ENCODE measurements around the gene TRIM5.

GRCh38 chr11:5674391-5674790, 10.5 kb downstream of the TRIM5 start:
- TF ChIP-seq CTCF (IDR thresholded peaks at IDR 0.05; ENCODE audit: low read depth, low read length) (no peak), EZH2phosphoT487 (IDR thresholded peaks at IDR 0.05; ENCODE audit: low read depth) (no peak)
